Ovary (tissue), 9 donors: ENCODE measurements around the gene NKAP. TPM values are rescaled to one million over a fixed set of nuclear protein-coding genes. Genes with fewer than 3 reads are reported as not detected.

Experiments
- DNase-seq, 5 donors: peaks; one replicate each; pipeline ENCODE4 v3.0.0-alpha.2; 2019 to 2020
- H3K27ac ChIP-seq, 2 donors: fragments of 200-600 bp; one replicate each; pipeline versions ENCODE4 v1.5.1 to v1.8.0; 2019 to 2022
- H3K27me3 ChIP-seq: fragments of 200-600 bp; one replicate; pipeline ENCODE4 v1.8.0; 2022
- H3K36me3 ChIP-seq: fragments of 200-600 bp; sonication (generic); one replicate; pipeline ENCODE4 v1.5.1; 2019
- H3K4me1 ChIP-seq: one replicate; pipeline ENCODE4 v1.8.1; 2013; ENCODE audit warnings: mild to moderate bottlenecking, moderate library complexity; ENCODE audit not compliant: insufficient read depth
- H3K4me3 ChIP-seq: fragments of 200-600 bp; sonication (generic); one replicate; pipeline ENCODE4 v1.5.1; 2017
- H3K9me3 ChIP-seq, 2 donors: fragments of 200-600 bp in 1 of 2; sonication (generic) in 1 of 2; one replicate each; pipeline versions ENCODE4 v1.5.1 to v1.8.1; 2013 to 2019; ENCODE audit warnings: mild to moderate bottlenecking in 1 of 2, moderate library complexity in 1 of 2
- CTCF ChIP-seq, 3 donors: fragments of 450-650 bp in 2 of 3; fragments of 200-600 bp in 1 of 3; IDR thresholded peaks; one replicate each; pipeline versions ENCODE4 v1.5.1 to v1.8.0; 2016 to 2022; ENCODE audit warnings: antibody characterized with exemption in 3 of 3, mild to moderate bottlenecking in 1 of 3
- EP300 ChIP-seq: sonication (generic); formaldehyde crosslinking; IDR thresholded peaks from one replicate; pipeline ENCODE4 v1.6.1; 2017; ENCODE audit warnings: antibody characterized with exemption
- POLR2A ChIP-seq: fragments of 450-650 bp; IDR thresholded peaks from one replicate; pipeline ENCODE4 v1.6.1; 2017; ENCODE audit warnings: antibody characterized with exemption, mild to moderate bottlenecking, moderate library complexity
- WGBS, 3 donors: extraction: QIAGEN DNeasy Blood & Tissue Kit in 1 of 3; methylation state at CpG; one replicate each; pipeline versions ENCODE4 v1.1.5 to v1.1.7; 2013 to 2017; 5-methylcytosine and 5-hydroxymethylcytosine counted together
- intact Hi-C, 4 donors: fragments of 100-400 bp; cut with DNase I; formaldehyde crosslinking; loops; one replicate each; pipeline versions ENCODE4 v1.11.0 to v1.15.1; 2022 to 2023
- polyA plus RNA-seq, 2 donors: library from polyadenylated mRNA; stranded (reverse); fragments of 200-250 nt in 1 of 2; fragments of 350-450 nt in 1 of 2; fragmentation: Illumina TruSeq in 1 of 2; extraction: RNeasy Lipid Tissue Mini Kit (QIAGEN cat#74804) in 1 of 2; gene quantifications; one replicate each; pipeline ENCODE4 v1.2.3, GENCODE V29; 2013 to 2014
- total RNA-seq, 7 donors: library from RNA; depleted of rRNA in 2 of 7; stranded (reverse); fragments of >200 nt in 2 of 7; fragmentation: NEBNext Ultra II Directional in 3 of 7; extraction: Animal tissue kit (Norgen Biotek cat#: 25700) in 3 of 7; gene quantifications; one replicate each; pipeline versions ENCODE4 v1.1.0 to v1.2.4, GENCODE V29; 2016 to 2023
- donor health status: DM: no; HTN: no; CAD: no; lungs with moderate emphysema.
- donor health status: DM: no; HTN: no; CAD: no.
- donor health status: Bipolar disorder and iron deficiency.
- donor health status: DM: yes; HTN: yes; CAD: no.
- donor health status: DM: no; HTN: no; CAD: no.
- donor health status: DM: yes; HTN: yes; CAD: no.

The NKAP gene
- total and polyA plus RNA-seq, 9 donors, result 7.1 to 16.0 (median 10.8) TPM

- Histone ChIP-seq H3K4me3 (peak within 1 kb of the TSS; percentile 63), H3K4me1 (no peaks in the 10 kb centered on the region), H3K9me3 (no peaks in the 10 kb centered on the region), H3K27ac (peak within 1 kb of the TSS; percentile 53 to 94), H3K36me3 (no peaks in the 10 kb centered on the region), H3K27me3 (no peaks in the 10 kb centered on the region)
- 38 to 50% (median 44%) methylated on average over 62 of the region's 62 CpGs for WGBS, 3 donors
- DNase-seq, result peak; percentile 75 to 86 (median 82)
- TF ChIP-seq EP300 (no peak), POLR2A (peak; percentile 68)
- intact Hi-C loops, result no loop called here
Measured at GRCh38 chrX:119871599-119872395, 71.8 kb downstream of the NKAP start, which contains the start of the genes NDUFA1 and RNF113A. Gene NDUFA1, plus strand, starts transcription at chrX:119871832. Its CDS starts 80 bp downstream, at chrX:119871912. Gene RNF113A, minus strand, starts transcription at chrX:119871733. Its CDS starts 120 bp downstream, at chrX:119871613.

DNA sequence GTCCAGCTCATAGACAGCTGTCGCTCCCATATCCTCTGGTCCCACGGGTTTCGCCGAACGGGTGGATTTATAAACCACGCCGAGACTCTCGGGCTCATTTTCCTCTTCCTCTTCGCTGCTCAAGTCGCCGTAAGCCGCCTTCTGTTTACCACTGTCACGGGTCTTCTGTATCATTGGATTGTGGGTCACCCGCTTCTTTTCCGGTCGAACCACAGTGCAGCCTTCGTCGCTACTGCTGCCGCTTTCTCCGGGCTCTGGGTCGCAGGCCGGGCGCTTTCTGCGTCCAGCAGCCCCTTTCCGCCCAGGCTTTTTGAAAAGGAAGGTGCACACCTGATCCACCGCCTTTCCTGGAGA is 72.3 kb downstream of the NKAP start:
- H3K9me3 ChIP-seq, result no peaks in the 10 kb centered on the region
- H3K27ac ChIP-seq, result peak overlapping the region in 1 of 2 donors; percentile 94
- no peaks in the 10 kb centered on the region for H3K27me3 ChIP-seq
- TF ChIP-seq POLR2A (no peak), CTCF (IDR thresholded peaks at IDR 0.05) (no peak), EP300 (no peak)
- H3K36me3 ChIP-seq, result no peaks in the 10 kb centered on the region
- H3K4me1 ChIP-seq, result no peaks in the 10 kb centered on the region
- intact Hi-C loops, result no loop called here
- 29 to 35% (median 32%) methylated on average over 26 of the region's 26 CpGs for WGBS, 3 donors
- H3K4me3 ChIP-seq, result peak overlapping the region; percentile 63
- DNase-seq, result peak in 1 of 5 donors; percentile 20

Other genes with a start within 250 kb of the NKAP start
- 1 to 10 TPM in 1 of 7 donors, under 1 TPM in 4, not detected in 2; 0.25 to 2.3 (median 0.58) TPM for gene SOWAHD, start 185.2 kb downstream of the NKAP start, total RNA-seq
- under 1 TPM; 0.12 to 0.27 TPM for gene SOWAHD, start 185.2 kb downstream of the NKAP start, polyA plus RNA-seq
- gene RPL39, start 152.1 kb downstream of the NKAP start, total RNA-seq, result 1,000 to 10,000 TPM; 2,907 to 8,735 (median 3,301) TPM
- gene RPL39, start 152.1 kb downstream of the NKAP start, polyA plus RNA-seq, result over 10,000 TPM in 1 of 2 donors, 1,000 to 10,000 TPM in 1; 5,166 to 12,575 TPM
- 1 to 10 TPM; 3.5 to 8.1 (median 7.6) TPM for gene UPF3B, start 90.8 kb downstream of the NKAP start, total RNA-seq
- gene UPF3B, start 90.8 kb downstream of the NKAP start, polyA plus RNA-seq, result 10 to 100 TPM; 11.1 to 11.7 TPM
- gene RNF113A, start 72.0 kb downstream of the NKAP start, total RNA-seq, result 10 to 100 TPM in 6 of 7 donors, 1 to 10 TPM in 1; 9.5 to 14.7 (median 13.5) TPM
- gene RNF113A, start 72.0 kb downstream of the NKAP start, polyA plus RNA-seq, result 10 to 100 TPM; 16.9 to 18.5 TPM
- 10 to 100 TPM; 50.1 to 73.2 (median 65.1) TPM for gene NDUFA1, start 71.9 kb downstream of the NKAP start, total RNA-seq
- gene NDUFA1, start 71.9 kb downstream of the NKAP start, polyA plus RNA-seq, result 100 to 1,000 TPM in 1 of 2 donors, 10 to 100 TPM in 1; 86.5 to 133 TPM
- gene AKAP14, start 47.9 kb downstream of the NKAP start, total RNA-seq, result 10 to 100 TPM in 1 of 7 donors, 1 to 10 TPM in 2, not detected in 4; 1.3 to 10.1 (median 1.3) TPM
- gene AKAP14, start 47.9 kb downstream of the NKAP start, polyA plus RNA-seq, result under 1 TPM; 0.38 to 0.47 TPM
- under 1 TPM in 1 of 7 donors, not detected in 6; 0.12 TPM for gene RHOXF2B, start 133.9 kb upstream of the NKAP start, total RNA-seq
- gene RHOXF2B, start 133.9 kb upstream of the NKAP start, polyA plus RNA-seq, result under 1 TPM; 0.08 to 0.17 TPM
- 1 to 10 TPM in 5 of 7 donors, under 1 TPM in 1, not detected in 1; 0.87 to 2.6 (median 1.3) TPM for gene RHOXF1, start 172.2 kb upstream of the NKAP start, total RNA-seq
- gene RHOXF1, start 172.2 kb upstream of the NKAP start, polyA plus RNA-seq, result 1 to 10 TPM in 1 of 2 donors, not detected in 1; 2.9 TPM
- gene RHOXF2, start 214.9 kb upstream of the NKAP start, total RNA-seq, result under 1 TPM in 2 of 7 donors, not detected in 5; 0.08 to 0.12 TPM
- gene RHOXF2, start 214.9 kb upstream of the NKAP start, polyA plus RNA-seq, result not detected